T-helper 9 cell (primary cell): Measurements from ENCODE around the gene MT1H.
"Not testable (repeated sequence)": the region's sequence is repeated elsewhere in the genome, so short reads cannot be mapped to it uniquely, and the experiment has no call there.

Source experiments
- DNase-seq: peaks from one replicate; pipeline ENCODE4 v3.0.0-alpha.2; 2020

The MT1H gene

DNA sequence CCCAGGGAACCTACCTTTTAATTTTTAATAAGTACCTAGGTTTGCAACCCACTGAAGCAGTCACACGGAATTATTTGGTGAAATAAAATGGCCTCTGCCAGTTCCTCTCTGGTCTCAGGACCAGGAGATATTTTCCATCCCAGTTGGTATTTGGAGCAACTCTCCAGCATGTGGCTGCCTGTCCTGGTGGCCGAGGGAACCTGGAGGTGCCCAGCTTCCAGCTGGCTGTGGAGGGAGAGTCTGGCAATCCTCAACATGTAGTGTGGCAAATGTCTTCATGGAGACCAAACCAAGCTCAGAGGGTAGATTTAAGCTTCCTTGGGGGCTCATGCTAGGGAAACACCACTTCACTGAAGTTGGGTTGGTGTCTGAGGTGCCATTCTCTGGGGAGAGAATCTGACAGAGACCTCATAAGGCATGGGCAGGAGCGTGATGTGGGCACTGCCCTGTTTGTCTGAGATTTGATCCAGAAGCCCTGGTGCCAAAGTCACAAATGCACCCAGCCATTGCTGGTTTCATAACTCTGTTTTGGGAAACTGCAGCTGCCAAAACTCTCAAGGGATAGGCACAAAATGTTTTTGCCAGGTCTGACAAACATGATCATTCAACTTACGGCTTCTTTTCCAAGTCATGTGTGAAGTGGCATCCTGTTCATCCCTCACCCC is 15.4 kb downstream of the MT1H start:
- DNase-seq, result no peak

DNA sequence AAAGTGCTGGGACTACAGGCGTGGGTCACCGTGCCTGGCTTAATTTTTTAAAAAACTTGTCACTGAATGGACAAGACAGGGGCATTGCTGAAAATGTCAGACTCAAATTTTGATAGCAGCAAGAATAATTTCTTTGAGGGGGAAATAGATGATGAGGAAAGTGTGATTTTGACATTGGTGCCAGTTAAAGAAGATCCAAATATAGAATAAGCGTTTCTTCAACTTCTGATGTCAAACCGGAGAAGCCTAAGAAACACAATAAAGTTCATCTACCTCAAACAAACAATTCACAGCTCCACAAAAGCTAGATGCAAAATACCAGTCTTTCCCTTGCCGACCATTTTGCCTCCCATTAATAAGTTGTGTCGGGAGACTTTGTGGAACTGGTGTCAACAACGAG is 17.1 kb downstream of the MT1H start:
- no peak for DNase-seq

DNA sequence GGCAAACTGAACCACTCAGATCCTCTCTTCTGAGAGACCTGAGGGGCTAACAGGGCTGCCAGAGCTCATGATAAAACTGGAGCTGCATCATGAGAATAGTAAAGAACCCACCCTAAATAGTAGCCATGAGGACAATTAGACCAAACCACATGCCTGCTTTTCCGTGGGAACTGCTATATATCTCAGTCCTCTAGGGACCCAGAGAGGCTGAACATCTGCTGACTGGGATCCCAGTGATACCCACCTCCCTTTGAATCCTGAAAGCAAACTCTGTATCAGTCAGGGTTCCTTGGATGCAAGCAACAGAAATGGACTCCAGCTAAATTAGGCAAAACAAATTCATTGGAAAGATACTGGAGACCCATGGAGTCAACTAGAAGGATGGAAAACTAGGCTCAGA is 19.1 kb downstream of the MT1H start:
- no peak for DNase-seq

DNA sequence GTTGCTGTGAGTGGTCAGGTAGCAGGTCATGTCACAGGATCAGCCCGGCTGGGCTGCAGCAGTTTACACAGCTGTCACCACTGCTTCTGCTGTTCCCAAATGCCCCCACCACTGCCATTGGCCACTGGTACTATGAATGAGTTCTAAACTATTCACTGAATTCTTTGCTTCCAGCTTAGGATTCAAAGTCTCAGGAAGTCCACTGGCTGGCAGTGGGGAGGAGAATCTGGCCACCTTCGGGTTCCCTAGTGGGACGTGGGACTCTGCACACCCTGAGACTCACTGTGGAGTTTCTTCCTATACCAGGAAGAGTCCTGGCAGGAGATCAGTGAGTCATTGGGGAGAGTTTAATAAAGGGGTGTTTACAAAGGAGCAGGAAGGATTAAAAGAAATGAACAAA is 19.6 kb downstream of the MT1H start:
- no peak for DNase-seq

DNA sequence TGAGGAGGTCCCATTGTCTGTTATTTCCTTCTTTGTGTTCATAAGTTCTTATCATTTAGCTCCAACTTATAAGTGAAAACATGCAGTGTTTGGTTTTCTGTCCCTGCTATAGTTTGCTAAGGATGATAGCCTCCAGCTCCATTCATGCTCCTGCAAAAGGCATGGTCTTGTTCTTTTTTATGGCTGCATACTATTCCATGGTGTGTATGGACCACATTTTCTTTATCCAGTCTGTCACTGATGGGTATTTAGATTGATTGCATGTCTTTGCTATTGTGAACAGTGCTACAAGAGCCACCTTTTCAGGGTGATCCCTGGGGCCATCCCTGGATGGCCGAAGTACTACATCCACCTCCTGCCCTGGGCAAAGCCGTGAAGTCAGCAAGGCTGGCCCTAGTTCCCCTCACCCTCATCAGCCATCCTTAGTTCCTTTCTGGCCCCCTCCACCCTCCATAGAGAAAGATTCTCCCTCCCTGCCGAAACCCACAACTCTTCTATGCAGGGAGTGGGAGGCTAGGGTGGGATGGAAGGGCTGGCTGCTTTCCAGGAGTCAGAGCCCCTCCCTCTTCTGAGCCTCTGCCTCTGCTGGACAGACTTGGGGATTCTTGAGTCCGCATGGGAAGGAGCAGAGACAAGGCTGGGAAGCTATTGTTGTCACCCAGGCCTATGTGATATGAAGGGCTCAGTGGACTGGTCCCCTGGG is 21.0 kb downstream of the MT1H start:
- no peak for DNase-seq

DNA sequence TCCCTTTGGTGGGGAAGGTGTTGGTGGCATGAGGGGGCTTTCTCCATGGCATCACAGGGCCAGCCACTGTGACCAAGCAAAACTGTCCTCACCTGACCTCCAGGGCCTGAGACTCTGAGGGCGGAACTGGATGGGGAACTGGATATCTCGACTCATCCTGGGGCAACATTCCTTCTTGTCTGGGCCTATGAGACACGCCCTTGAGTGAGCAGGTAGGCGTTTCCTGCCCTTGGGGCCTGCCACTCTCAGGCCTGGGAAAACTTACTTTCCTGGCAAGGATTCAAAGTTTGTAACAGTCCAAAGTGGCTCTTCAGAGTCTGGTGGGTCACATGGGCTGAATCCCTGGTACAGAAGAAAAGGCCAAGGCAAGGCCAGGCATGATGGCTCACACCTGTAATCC is 22.3 kb downstream of the MT1H start:
- DNase-seq, result no peak

DNA sequence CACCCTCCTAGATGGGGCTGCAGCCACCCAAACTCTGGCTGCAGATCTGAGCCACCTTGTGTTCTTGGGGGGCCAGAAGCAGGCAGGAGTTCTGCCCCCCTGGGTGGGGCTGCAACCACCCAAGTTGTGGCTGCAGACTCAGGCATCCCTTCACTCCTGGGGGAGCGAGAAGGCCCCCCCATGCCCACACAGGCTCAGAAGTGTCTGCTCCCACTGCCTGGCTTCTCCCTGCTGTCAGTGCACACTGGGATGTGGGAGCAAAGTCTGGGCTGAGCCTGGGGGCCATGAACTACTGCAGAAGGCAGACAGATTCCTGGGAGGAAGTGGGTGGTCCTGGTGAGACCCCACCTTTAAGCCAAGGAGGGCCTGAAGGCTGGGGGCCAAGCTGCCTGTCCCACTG is 25.6 kb downstream of the MT1H start:
- DNase-seq, result no peak

DNA sequence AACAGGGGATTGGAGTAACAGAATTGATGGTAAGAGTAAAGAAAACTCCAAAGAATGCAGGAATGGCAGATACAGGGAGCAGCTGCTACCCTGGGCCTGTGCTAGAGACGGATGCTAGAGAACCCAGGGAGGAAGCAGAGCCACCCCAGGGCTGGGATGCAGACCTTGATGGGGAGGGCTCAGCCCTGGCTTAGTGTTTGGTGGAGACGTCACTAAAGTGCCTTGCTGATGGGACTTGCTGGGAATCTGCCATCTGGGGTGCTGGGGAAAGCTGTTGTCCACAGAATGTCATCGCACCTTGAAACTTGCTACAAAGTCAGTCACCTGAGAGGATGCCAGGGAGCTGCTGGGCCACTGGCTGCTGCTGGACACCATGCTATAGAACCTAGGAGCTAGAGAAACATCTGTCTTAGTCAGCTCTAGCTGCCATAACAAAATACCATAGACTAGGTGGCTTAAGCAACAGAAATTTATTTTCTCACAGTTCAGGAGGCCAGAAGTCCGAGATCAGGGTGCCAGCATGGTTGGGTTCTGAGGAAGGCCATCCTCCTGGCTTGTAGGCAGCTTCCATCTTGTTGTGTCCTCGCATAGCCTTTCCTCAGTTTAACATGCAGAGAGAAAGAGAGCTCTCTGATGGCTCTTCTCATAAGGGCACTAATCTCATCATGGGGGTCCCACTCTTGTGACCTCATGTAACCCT is 28.0 kb downstream of the MT1H start:
- DNase-seq, result no peak

DNA sequence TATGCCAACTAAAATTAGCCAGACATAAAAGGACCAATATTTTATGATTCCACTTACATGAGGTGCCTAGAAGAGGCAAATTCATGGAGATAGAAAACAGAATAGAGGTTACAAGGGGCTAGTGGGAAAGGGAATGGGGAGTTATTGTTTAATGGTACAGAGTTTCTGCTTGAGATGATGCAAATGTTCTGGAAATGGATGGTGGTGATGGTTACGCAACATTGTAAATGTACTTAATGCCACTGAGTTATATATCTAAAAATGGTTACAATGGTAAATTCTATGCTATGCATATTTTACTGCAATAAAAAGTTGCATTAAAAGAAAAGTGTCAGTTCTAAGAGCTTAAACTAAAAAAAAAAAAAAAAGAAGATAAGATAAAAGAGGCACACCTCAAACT is 30.6 kb downstream of the MT1H start:
- no peak for DNase-seq

DNA sequence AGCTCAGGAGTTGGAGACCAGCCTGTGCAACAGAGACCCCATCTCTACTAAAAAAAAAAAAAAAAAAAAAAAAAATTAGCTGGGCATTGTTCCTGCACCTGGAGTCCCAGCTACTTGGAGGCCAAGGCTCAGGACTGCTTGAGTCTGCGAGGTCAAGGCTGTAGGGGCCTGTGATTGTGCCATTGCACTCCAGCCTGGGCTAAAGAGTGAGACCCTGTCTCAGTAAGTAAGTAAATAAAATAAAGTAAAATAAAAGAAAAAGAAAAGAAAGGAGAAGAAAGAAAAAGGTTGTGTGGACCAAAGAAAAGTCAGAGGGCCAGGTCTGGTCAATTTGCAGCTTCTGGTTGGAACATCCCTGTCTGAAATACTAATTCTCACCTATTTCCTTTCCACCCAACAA is 31.0 kb downstream of the MT1H start:
- no peak for DNase-seq

DNA sequence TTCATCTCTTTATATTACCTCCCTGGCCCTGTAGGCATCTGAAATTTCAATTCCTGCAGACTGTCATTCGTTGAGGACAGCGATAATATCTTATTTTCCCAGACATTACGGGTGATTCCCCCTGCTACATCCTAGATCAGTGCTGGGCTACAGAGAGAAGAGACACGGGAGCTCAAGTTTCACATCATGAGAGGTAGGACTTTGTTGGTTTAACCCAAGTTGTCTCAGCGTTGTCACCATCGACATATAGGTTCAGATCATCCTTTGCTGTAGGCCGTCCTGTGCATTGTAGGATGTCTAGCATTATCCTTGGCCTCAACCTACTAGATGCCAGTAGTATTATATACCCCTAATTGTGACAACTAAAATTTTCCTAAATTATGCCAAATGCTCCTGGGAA is 31.9 kb downstream of the MT1H start:
- DNase-seq, result no peak

DNA sequence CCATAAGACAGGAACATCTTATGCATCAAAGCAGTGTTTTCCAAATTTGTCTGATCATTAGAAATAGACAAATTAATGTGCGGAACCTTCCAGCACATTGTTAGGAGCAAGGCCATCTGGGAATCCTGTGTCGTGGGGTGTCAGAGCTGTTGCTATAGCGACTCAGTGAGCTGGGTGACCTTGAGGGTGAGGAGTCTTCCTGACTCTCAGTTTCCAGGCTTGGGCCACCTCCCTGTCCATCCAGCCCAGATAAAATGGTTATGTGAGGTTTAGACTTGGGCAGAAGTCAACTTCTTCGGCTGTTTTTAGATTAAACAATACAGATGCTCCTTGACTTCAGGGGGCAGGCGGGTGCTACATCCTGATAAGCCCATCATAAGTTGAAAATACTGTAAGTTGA is 33.2 kb downstream of the MT1H start:
- no peak for DNase-seq

DNA sequence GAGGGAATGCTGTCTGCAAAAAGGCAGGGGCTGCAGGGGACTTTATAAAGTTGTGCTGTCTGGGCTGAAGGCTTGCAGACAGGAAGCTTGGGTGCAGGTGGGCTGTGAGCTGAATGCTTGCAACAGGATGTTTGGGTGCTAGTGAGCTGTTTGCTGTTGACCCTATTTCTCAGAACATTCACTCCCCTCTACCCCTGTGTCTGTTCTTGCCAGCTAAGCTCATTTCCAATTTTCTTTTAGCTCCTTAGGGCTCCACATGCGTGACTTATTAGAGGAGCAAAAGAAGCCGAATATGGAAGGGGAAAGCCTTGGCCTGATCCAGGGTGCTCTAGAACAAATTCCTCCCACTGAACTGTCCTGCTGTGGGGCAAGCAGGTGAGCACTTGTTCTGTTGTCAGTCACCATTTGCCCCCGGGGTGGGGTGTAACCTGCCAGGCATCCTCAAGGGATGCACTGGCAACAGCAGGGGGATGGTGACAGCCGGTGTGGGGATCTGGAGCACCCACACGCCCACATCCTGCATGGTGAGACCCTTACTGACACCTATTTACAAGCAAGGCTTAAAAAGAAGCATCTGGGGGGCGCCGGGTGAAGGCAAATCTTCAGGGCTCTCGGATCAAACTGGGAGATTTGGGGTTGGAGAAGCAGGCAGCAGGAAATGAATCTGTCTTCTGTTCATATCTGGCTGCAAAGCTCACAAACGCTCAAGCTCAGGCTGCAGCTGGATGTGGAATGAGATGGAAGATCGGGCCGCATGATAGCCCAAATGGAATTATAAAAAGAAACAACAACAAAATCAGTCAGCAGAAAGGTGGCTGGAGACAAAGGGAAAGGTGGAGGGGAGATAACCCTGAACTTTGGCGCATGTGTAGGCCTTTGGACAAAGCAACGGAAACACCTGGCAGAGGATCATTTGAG is 39.2 kb downstream of the MT1H start:
- DNase-seq, result no peak

DNA sequence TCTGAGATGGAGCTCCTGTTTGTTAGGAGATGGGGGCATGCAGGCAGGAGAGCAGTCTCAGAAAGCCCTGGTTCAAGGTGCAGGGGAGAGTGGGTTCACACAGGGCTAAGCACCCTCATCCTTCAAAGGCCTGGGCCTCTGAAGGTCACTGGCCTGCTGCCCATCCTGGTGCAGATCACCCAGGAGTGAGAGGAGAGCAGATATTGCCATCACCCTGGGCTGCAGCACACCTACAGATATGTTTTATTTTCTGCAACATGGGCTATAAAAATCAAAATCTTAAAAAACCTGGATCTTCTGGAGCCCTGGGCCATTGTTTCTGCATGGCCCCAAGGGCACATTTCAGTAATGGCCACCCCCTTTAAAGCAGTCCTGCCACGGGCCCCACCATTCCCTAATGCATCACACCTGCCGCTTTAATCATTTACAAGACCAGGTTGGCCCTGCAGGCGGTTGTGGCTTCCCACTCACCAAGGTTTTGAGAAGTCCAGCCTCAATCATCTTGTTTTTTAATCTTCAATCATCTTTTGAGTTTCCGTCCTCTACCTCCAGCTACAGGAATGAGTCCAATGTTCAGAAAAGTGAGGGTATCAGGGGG is 39.9 kb downstream of the MT1H start:
- DNase-seq, result no peak

DNA sequence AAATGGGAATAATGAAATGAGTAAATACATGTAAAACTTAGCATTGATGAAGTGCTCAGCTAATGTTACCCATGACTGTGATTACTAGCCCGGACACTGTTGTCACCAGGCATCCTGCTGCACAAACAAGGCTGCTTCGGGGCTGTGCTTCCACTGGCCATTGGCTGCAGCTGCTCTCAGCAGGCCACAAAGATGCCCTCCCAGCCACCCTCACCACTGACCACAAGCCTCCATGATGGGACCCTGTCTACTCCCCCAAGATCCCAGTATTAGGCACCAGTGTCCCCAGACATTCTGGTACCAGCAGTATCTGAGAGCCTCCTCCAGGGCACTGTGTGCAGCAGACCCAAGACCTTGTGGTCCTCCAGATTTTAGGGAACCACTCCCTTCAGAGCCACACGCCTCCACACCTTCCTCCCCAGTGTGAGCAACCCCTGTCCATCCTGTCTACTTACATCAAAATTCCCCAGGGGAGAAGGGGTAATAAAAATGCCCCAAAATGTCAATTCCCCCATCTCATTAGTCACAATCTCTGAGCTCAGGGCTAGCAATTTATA is 40.6 kb downstream of the MT1H start:
- no peak for DNase-seq

DNA sequence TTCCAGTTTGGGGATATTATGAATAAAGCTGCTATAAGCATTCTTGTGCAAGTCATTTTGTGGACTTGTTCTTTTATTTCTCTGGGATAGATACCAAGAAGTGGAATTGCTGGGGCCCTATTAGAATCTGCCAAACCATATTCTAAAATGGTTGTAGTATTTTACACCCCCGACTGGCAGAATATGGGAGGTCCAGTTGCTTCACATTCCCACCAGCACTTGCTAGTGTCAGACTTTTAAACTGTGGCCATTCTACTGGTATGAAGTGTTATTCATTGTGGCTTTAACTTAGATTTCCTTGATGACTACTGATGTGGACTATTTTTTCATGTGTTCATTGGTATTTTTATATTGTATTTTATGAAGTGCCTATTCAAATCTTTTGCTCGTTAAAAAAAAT is 42.2 kb downstream of the MT1H start:
- DNase-seq, result no peak

DNA sequence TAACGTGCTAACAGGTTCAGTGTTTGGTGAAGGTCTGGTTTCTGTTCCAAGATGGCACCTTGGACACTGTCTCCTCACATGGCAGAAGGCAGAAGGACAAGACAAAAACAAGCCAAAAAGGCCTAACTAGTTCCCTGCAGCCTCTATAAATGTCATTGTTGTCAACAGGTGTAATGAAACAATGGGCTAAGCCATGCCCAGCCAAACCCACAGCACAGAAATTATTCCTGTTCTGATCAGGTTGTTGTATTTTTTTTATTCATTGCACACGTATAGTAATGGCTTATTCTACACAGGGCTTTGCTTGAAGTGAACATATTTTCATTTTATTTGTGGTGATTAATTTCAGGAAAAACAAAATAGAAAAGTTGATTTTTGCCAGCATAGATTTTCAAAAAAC is 44.2 kb downstream of the MT1H start:
- no peak for DNase-seq

DNA sequence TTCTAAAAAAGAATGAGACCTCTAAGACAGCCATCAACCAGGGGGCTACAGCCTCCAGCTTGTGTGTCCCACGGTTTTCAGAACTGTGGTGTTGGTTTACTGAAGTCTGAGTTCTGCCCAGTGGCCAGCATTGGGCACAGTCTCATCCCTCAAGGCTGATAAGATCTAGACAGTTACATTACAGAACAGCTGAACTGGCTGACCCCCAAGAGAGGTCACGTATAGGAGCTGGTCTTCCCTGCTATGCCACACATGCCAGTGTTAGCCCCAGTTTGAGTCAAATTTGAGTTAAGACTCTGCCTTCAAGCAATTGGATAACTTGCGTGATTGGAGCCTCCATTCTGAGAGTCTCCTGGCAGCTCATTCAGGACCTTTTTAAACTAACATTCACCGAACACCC is 45.5 kb downstream of the MT1H start:
- no peak for DNase-seq

DNA sequence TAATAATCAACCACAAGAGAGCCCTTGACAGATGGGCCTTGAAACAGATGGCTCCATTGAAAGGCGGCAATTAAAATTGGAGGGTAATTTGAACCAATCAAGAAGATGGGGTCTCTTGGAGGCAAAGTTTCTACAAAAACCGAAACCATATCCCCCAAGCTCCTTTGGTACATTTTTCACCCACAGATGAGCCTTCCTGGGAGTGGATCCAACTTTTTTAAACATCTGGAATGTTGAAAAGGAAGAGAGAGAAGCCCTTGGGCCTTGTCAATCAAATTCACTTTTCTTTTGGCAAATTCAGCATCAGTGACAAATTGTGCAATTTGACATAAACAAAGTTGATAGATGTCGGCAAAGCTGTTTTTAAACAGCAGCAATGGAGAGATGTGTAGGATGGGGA is 47.1 kb downstream of the MT1H start:
- DNase-seq, result no peak

DNA sequence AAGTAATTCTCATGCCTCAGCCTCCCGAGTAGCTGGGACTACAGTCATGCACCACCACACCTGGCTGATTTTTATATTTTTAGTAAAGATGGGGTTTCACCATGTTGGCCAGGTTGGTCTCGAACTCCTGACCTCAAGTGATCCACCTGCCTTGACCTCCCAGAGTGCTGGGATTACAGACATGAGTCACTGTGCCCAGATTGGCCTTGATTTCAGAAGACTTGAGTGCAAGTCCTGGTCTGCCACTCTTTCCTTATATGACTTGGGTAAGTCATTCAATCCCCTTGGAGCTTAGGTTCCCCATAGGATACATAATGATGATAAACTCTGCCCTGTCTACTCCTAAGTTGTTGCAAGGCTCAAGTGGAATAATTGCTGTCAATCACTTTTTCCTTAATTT is 47.9 kb downstream of the MT1H start:
- DNase-seq, result not testable (repeated sequence)
